ENCODE measurements around the gene CCDC73.

Gene CCDC73

GRCh38 chr11:32704261-32704660 lies 90.2 kb downstream of the CCDC73 start:
- TF ChIP-seq TAF1 (IDR thresholded peaks at IDR 0.05; ENCODE audit: borderline replicate concordance, insufficient read depth, low read length) (no peak), POLR2AphosphoS5 (IDR thresholded peaks at IDR 0.05; ENCODE audit: low read depth, low read length) (no peak), REST (IDR thresholded peaks at IDR 0.05; ENCODE audit: insufficient read depth in 1 of 2, low read depth in 2 of 2, low read length in 2 of 2) (no peak), SIN3A (IDR thresholded peaks at IDR 0.05; ENCODE audit: borderline replicate concordance, insufficient read depth, low read length) (no peak), FOXP2 (optimal IDR thresholded peaks at IDR 0.05; ENCODE audit: borderline replicate concordance, extremely low read depth, extremely low read length, insufficient read depth) (no peak)

- TF ChIP-seq TAF1 (IDR thresholded peaks at IDR 0.05; ENCODE audit: borderline replicate concordance, insufficient read depth, low read length), result no peak
- no peak for TF ChIP-seq FOXP2 (optimal IDR thresholded peaks at IDR 0.05; ENCODE audit: borderline replicate concordance, extremely low read depth, extremely low read length, insufficient read depth)
- TF ChIP-seq REST (IDR thresholded peaks at IDR 0.05; ENCODE audit: insufficient read depth in 1 of 2, low read depth in 2 of 2, low read length in 2 of 2), result no peak
- no peak for TF ChIP-seq POLR2AphosphoS5 (IDR thresholded peaks at IDR 0.05; ENCODE audit: low read depth, low read length)
- no peak for TF ChIP-seq SIN3A (IDR thresholded peaks at IDR 0.05; ENCODE audit: borderline replicate concordance, insufficient read depth, low read length)
Measured at GRCh38 chr11:32701616-32702015, 92.8 kb downstream of the CCDC73 start.

GRCh38 chr11:32698579-32698978 lies 95.9 kb downstream of the CCDC73 start:
- TF ChIP-seq TAF1 (IDR thresholded peaks at IDR 0.05; ENCODE audit: borderline replicate concordance, insufficient read depth, low read length) (no peak), POLR2AphosphoS5 (IDR thresholded peaks at IDR 0.05; ENCODE audit: low read depth, low read length) (no peak), SIN3A (IDR thresholded peaks at IDR 0.05; ENCODE audit: borderline replicate concordance, insufficient read depth, low read length) (no peak), FOXP2 (optimal IDR thresholded peaks at IDR 0.05; ENCODE audit: borderline replicate concordance, extremely low read depth, extremely low read length, insufficient read depth) (no peak), REST (IDR thresholded peaks at IDR 0.05; ENCODE audit: insufficient read depth in 1 of 2, low read depth in 2 of 2, low read length in 2 of 2) (no peak)

GRCh38 chr11:32671051-32671450 lies 123.4 kb downstream of the CCDC73 start:
- no peak for TF ChIP-seq SIN3A (IDR thresholded peaks at IDR 0.05; ENCODE audit: borderline replicate concordance, insufficient read depth, low read length)
- no peak for TF ChIP-seq FOXP2 (optimal IDR thresholded peaks at IDR 0.05; ENCODE audit: borderline replicate concordance, extremely low read depth, extremely low read length, insufficient read depth)
- no peak for TF ChIP-seq TAF1 (IDR thresholded peaks at IDR 0.05; ENCODE audit: borderline replicate concordance, insufficient read depth, low read length)
- TF ChIP-seq POLR2AphosphoS5 (IDR thresholded peaks at IDR 0.05; ENCODE audit: low read depth, low read length), result no peak

GRCh38 chr11:32659672-32660071 lies 134.8 kb downstream of the CCDC73 start:
- TF ChIP-seq REST (IDR thresholded peaks at IDR 0.05; ENCODE audit: insufficient read depth in 1 of 2, low read depth in 2 of 2, low read length in 2 of 2) (no peak), FOXP2 (optimal IDR thresholded peaks at IDR 0.05; ENCODE audit: borderline replicate concordance, extremely low read depth, extremely low read length, insufficient read depth) (no peak), POLR2AphosphoS5 (IDR thresholded peaks at IDR 0.05; ENCODE audit: low read depth, low read length) (no peak), TAF1 (IDR thresholded peaks at IDR 0.05; ENCODE audit: borderline replicate concordance, insufficient read depth, low read length) (no peak), SIN3A (IDR thresholded peaks at IDR 0.05; ENCODE audit: borderline replicate concordance, insufficient read depth, low read length) (no peak)

All from PFSK-1 (cell line).